Upper lobe of right lung (tissue), 1 donor: ENCODE data around the gene DMKN. TPM values are rescaled to one million over a fixed set of nuclear protein-coding genes. Genes with fewer than 3 reads are reported as not detected.
A peak's percentile ranks its signal among the peaks of the same experiment; 100 is the strongest.

Experiments used
- ATAC-seq: fragments of 200-7000 bp; cut with Tn5 transposase; one replicate; pipeline ENCODE4 v1.9.1; 2020; ENCODE audit warnings: mild to moderate bottlenecking, moderate library complexity
- DNase-seq: peaks from one replicate; pipeline ENCODE4 v3.0.0-alpha.2; 2020
- H3K27ac ChIP-seq: fragments of 200-600 bp; one replicate; pipeline ENCODE4 v1.8.0; 2022
- H3K27me3 ChIP-seq: fragments of 200-600 bp; one replicate; pipeline ENCODE4 v1.8.0; 2022; ENCODE audit warnings: mild to moderate bottlenecking
- H3K36me3 ChIP-seq: fragments of 200-600 bp; one replicate; pipeline ENCODE4 v1.8.0; 2022
- H3K4me1 ChIP-seq: fragments of 200-600 bp; one replicate; pipeline ENCODE4 v1.8.0; 2022
- H3K4me3 ChIP-seq: fragments of 200-600 bp; one replicate; pipeline ENCODE4 v1.8.0; 2022; ENCODE audit warnings: mild to moderate bottlenecking
- H3K9me3 ChIP-seq: fragments of 200-600 bp; one replicate; pipeline ENCODE4 v1.8.0; 2022
- intact Hi-C: fragments of 100-400 bp; cut with DNase I; formaldehyde crosslinking; loops from one replicate; pipeline ENCODE4 v1.11.0; 2022
- total RNA-seq: library from RNA; stranded (reverse); fragmentation: NEBNext Ultra II Directional; extraction: Animal tissue kit (Norgen Biotek cat#: 25700); gene quantifications from one replicate; pipeline ENCODE4 v1.2.1, GENCODE V29; 2021
- TF ChIP-seq, protein P1 (sequence below): fragments of 200-600 bp; IDR thresholded peaks from one replicate; pipeline ENCODE4 v1.8.0; 2022; ENCODE audit warnings: antibody characterized with exemption
- donor health status: DM: no; HTN: yes; CAD: no; lungs with severe emphysema.

DMKN gene
- total RNA-seq, 1 donor from 2014 or later, result 79.8 TPM

DNA sequence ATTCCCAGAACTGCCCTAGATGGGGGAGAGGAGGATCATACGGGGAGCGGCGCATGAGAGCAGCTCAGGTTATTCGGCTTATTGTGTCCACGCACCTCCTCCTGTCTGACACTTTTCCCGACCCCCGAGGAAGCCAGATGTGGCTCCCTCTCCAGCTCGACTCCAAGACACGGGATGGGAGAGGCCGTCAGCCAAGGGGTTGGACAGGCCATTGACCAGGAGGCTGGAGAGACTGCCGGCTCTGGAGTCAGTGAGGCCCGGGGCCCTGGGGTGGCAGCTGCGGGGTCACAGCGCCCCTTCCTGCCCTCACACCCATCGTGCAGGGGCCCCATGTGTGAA, 2.9 kb downstream of the DMKN start:
- TF ChIP-seq, protein P1, sequence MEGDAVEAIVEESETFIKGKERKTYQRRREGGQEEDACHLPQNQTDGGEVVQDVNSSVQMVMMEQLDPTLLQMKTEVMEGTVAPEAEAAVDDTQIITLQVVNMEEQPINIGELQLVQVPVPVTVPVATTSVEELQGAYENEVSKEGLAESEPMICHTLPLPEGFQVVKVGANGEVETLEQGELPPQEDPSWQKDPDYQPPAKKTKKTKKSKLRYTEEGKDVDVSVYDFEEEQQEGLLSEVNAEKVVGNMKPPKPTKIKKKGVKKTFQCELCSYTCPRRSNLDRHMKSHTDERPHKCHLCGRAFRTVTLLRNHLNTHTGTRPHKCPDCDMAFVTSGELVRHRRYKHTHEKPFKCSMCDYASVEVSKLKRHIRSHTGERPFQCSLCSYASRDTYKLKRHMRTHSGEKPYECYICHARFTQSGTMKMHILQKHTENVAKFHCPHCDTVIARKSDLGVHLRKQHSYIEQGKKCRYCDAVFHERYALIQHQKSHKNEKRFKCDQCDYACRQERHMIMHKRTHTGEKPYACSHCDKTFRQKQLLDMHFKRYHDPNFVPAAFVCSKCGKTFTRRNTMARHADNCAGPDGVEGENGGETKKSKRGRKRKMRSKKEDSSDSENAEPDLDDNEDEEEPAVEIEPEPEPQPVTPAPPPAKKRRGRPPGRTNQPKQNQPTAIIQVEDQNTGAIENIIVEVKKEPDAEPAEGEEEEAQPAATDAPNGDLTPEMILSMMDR, result peak; percentile 4
- H3K9me3 ChIP-seq, result no peaks in the 10 kb centered on the region
- intact Hi-C loops, result no loop called here
- H3K27ac ChIP-seq, result no peak overlapping the region
- H3K36me3 ChIP-seq, result no peaks in the 10 kb centered on the region
- peaks cover 29% of the 10 kb centered on the region for H3K27me3 ChIP-seq
- ATAC-seq (peak; percentile 0), DNase-seq (no peak)
- no peaks in the 10 kb centered on the region for H3K4me1 ChIP-seq
- H3K4me3 ChIP-seq, result peak overlapping the region; percentile 50

DNA sequence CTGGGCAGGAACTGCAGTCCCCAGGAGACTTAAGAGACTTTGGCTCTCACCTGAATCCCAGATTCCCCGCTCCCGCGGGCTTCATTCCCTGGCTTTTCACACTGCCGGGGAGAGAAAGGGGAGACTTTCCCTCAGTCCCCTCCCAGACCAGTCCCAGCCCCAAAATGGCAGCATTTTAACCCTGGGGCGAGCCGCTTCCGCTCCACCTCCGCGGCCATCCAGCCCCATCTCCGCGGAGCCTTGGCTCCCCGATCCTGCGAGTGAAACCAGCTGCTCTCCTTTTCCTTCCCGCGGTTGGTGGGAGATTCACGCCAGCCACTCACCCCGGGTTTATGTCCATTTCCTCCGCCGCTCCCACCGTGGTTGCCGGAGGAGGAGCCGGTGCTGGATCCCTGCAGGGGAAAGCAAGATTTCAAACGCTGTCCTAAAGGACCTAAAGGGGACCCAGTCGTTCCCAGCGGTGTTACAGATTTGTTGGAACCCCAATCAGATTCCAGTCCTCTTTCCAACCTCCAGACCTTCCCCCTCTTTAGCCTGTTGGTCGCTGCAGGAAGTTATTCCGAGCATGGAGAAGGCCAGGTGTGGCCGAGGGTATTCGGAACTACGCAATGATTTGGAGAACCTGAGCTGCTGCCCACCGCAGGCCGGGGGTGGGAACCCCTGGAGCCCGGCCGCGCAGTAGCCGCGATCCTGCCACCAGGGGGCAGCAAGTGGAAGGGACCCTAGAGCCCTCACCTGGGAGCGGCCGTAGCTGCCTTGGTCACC, 3.4 kb downstream of the DMKN start:
- H3K9me3 ChIP-seq, result no peaks in the 10 kb centered on the region
- no peaks in the 10 kb centered on the region for H3K4me1 ChIP-seq
- ATAC-seq, result peak; percentile 93
- intact Hi-C loops, result no loop called here
- peak; percentile 94 for DNase-seq
- TF ChIP-seq, protein P1, result peak; percentile 98
- H3K27me3 ChIP-seq, result peaks cover 29% of the 10 kb centered on the region
- H3K4me3 ChIP-seq, result peak overlapping the region; percentile 50
- H3K27ac ChIP-seq, result peak overlapping the region; percentile 86
- H3K36me3 ChIP-seq, result no peaks in the 10 kb centered on the region

DNA sequence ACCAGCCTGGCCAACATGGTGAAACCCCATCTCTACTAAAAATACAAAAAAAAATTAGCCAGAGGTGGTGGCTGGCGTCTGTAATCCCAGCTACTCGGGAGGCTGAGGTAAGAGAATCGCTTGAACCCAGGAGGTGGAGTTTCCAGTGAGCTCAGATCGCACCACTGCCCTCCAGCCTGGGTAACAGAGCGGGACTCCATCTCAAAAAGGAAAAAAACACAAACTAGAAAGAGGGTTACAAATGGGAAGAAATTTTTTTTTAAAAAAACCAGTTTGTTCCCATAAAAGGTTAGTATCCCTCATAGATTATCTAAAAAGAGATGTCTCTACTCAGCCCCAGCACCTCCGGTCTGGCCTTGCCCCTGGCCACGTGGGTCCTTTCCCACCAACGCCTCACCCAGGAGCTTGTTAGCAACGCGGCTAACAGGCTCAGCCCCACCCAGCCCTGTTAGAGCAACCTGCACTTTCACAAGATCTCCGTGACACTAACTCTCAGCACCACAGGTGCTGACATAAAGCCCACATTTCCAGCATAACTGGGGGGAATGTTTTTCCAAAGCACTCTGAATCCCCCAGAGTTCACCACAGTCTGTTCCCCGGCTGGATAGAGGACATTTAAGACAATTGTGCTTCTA, 4.3 kb downstream of the DMKN start:
- Histone ChIP-seq H3K36me3 (no peaks in the 10 kb centered on the region), H3K9me3 (no peaks in the 10 kb centered on the region), H3K27me3 (peaks cover 25% of the 10 kb centered on the region), H3K4me1 (no peaks in the 10 kb centered on the region), H3K27ac (peak overlapping the region; percentile 86), H3K4me3 (peak overlapping the region; percentile 50)
- TF ChIP-seq, protein P1, result no peak
- intact Hi-C loops, result no loop called here
- DNase-seq, result peak; percentile 85
- peak; percentile 79 for ATAC-seq

DNA sequence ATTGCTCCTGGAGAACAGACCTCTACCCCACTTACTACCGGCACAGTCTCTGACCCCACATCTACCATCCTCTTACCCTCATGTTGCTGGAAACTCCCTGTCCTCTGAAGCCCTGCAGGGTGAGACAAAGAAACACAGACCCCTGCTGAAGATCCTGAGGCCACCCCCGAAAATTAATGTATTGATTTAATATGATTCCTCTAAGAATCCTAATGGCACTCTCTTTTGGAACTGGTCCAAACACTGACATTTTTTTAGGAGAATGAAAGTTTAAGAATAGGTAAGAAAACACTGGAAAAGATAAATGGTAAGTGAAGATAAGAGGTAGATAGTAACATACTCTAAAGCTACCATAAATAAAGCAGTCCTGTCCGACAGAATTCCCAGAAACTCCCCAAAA, 5.3 kb downstream of the DMKN start:
- Histone ChIP-seq H3K4me3 (no peak overlapping the region), H3K36me3 (no peaks in the 10 kb centered on the region), H3K27ac (no peak overlapping the region), H3K27me3 (peaks cover 15% of the 10 kb centered on the region), H3K9me3 (no peaks in the 10 kb centered on the region), H3K4me1 (no peaks in the 10 kb centered on the region)
- no peak for ATAC-seq
- TF ChIP-seq, protein P1, result no peak
- DNase-seq, result no peak
- intact Hi-C loops, result no loop called here

DNA sequence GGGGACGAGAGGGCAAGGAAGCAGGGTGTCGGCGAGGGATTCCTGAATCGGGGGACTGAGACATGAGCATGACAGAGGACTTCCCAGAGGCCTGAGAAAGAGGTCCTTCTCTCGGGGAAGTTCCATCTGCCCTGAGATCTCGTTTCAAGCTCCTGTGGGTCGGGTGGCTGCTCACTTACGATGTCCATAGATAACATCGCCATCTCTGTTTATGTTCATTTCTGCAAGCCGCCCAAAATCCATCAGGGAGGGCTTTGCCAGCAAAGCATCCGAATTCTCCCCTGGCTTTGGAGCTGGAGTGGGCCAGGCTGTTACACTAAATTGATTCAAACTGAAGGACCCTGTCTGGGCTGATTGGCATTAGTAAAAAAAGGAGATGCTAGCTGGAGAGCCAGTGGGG, 5.9 kb downstream of the DMKN start:
- H3K4me3 ChIP-seq, result no peak overlapping the region
- H3K36me3 ChIP-seq, result no peaks in the 10 kb centered on the region
- H3K9me3 ChIP-seq, result no peaks in the 10 kb centered on the region
- DNase-seq (no peak), ATAC-seq (no peak)
- TF ChIP-seq, protein P1, result no peak
- peaks cover 13% of the 10 kb centered on the region for H3K27me3 ChIP-seq
- H3K4me1 ChIP-seq, result no peaks in the 10 kb centered on the region
- no peak overlapping the region for H3K27ac ChIP-seq
- intact Hi-C loops, result no loop called here
